ENCODE measurements around the gene SETD2.

DNA sequence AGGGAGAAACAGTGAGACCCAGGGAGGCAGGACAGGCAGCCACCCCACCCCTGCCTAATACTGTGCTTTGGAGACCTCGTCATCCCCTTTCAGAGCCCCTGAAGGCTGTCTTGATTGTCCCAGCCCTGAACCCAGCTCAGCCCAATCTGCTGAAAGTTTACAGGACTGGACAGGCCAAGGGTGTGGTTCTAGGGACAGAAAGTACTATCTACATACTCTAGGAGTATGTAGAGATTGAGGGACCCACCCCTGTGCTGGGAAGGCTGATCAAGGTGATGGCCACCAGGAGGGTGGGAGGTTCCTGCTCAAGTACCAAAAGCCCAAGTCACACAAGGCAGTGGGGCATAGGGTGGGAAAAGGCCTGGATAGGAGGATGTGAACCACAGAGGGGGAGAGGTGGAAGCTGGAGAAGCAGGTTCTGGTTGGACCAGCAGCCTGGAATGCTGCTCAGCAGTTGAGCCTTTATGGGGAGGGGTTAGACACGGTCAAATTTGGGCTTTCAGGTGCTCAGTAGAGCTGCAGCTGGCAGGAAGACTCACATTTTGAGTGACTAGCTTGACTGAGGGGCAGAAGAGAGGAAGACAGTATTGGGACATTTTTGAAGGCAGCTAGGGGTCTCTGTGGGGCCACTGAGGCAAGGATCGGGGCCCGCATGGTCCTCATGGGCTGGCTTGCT, 177.7 kb downstream of the SETD2 start:
- TF ChIP-seq, protein P1, sequence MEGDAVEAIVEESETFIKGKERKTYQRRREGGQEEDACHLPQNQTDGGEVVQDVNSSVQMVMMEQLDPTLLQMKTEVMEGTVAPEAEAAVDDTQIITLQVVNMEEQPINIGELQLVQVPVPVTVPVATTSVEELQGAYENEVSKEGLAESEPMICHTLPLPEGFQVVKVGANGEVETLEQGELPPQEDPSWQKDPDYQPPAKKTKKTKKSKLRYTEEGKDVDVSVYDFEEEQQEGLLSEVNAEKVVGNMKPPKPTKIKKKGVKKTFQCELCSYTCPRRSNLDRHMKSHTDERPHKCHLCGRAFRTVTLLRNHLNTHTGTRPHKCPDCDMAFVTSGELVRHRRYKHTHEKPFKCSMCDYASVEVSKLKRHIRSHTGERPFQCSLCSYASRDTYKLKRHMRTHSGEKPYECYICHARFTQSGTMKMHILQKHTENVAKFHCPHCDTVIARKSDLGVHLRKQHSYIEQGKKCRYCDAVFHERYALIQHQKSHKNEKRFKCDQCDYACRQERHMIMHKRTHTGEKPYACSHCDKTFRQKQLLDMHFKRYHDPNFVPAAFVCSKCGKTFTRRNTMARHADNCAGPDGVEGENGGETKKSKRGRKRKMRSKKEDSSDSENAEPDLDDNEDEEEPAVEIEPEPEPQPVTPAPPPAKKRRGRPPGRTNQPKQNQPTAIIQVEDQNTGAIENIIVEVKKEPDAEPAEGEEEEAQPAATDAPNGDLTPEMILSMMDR (IDR thresholded peaks at IDR 0.05; ENCODE audit: low read depth, low read length), result no peak
- TF ChIP-seq EZH2phosphoT487 (IDR thresholded peaks at IDR 0.05; ENCODE audit: low read depth), result no peak
